ENCODE results near the gene MRPS10.

The MRPS10 gene

DNA sequence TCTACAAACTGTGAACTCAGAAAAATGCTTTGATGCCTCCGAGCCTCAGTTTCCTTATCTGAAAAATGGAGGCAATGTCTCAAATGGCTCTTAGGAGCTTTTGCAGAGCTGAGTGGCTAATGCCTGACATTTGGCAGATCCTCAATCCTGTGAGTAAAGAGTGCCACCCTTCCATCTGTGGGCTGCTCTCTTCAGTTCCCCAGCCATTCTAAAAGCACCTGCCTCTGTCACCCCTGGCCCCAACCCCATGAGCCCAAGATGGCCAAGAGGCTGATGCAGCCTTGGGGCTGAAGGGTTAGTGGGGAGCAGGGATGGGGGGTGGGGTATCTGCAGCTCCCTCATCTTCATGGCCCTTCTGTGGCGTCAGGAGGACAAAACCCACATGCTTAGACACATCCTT, 59.0 kb downstream of the MRPS10 start:
- FAIRE-seq (no peak), DNase-seq (ENCODE audit: insufficient read length, low spot score) (no peak)
- TF ChIP-seq CTCF (IDR thresholded peaks at IDR 0.05; ENCODE audit: insufficient read depth, missing control alignments) = no peak

DNA sequence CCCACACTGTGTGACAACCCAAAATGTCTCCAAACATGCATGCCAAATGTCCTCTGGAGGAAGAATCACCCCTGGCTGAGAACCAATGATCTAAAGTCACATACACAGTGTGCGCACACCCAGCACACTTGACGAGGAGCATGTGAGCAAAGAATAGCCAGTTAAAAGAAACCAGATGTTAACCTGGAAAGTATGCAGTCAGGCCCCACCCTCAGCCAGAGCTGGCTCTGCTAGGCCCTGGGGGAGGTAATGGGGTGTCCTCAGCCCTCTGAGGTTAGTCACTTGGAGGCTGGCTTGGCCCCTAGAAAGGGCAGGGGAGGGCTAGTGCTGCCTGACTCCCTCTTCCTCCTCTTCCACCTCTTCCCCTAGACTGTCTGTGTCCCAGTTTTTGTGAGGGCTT, 59.6 kb downstream of the MRPS10 start:
- FAIRE-seq (no peak), DNase-seq (ENCODE audit: insufficient read length, low spot score) (no peak)
- TF ChIP-seq CTCF (IDR thresholded peaks at IDR 0.05; ENCODE audit: insufficient read depth, missing control alignments) = no peak

All from D721Med (cell line).